Panc1 (cell line): ENCODE data around the gene TRAPPC2L. TPM values are rescaled to one million over a fixed set of nuclear protein-coding genes. Genes with fewer than 3 reads are reported as not detected.

Experiments
- ATAC-seq: fragments of 200-7000 bp; cut with Tn5 transposase; 2 replicates; pipeline ENCODE4 v1.9.1; 2020; ENCODE audit warnings: mild to moderate bottlenecking, moderate library complexity
- BruUV-seq: library from RNA; stranded (reverse); fragments of 400-500 nt; replicated peaks from 2 replicates; lab custom pipeline; 2021; lab: Mats Ljungman, UMichigan
- CTCF ChIA-PET: fragments of 300-600 bp; sonication (Branson Sonifier 250); formaldehyde crosslinking; loops from one replicate; lab custom pipeline; 2022; ENCODE audit warnings: antibody characterized with exemption; lab: Charles Lee
- POLR2A ChIA-PET: fragments of 300-600 bp; sonication (Branson Sonifier 250); formaldehyde crosslinking; loops from one replicate; lab custom pipeline; 2022; ENCODE audit warnings: antibody characterized with exemption; lab: Charles Lee
- DNase-seq: peaks from one replicate; pipeline ENCODE4 v3.0.0-alpha.2; 2010; ENCODE audit warnings: low read depth, low spot score
- H3K27ac ChIP-seq: 2 replicates; pipeline ENCODE4 v1.5.1; 2011; ENCODE audit warnings: mild to moderate bottlenecking, low read length, inconsistent platforms
- H3K27me3 ChIP-seq: fragments of 200-500 bp; sonication (Bioruptor generic); 2 replicates; pipeline ENCODE4 v1.6.0; 2014; ENCODE audit warnings: low read length, inconsistent platforms; ENCODE audit not compliant: control insufficient read depth, insufficient read depth
- H3K36me3 ChIP-seq: fragments of 200-500 bp; sonication (Bioruptor generic); 2 replicates; pipeline ENCODE4 v1.5.1; 2014; ENCODE audit warnings: inconsistent platforms, mild to moderate bottlenecking, low read length, moderate library complexity; ENCODE audit not compliant: control insufficient read depth, insufficient read depth
- H3K4me1 ChIP-seq: 2 replicates; pipeline ENCODE4 v1.5.1; 2011; ENCODE audit warnings: inconsistent platforms, mild to moderate bottlenecking, low read length, moderate library complexity; ENCODE audit not compliant: control insufficient read depth, insufficient read depth
- H3K4me3 ChIP-seq, 2 experiments: 2 replicates each; pipeline ENCODE4 v1.5.1; 2011 to 2012; ENCODE audit warnings: low read depth in 2 of 2, low read length in 2 of 2, mild to moderate bottlenecking in 2 of 2, inconsistent platforms in 1 of 2, moderate library complexity in 1 of 2
- H3K9me3 ChIP-seq: fragments of 200-500 bp; sonication (Bioruptor generic); 2 replicates; pipeline ENCODE4 v1.5.1; 2014; ENCODE audit warnings: low read depth, mild to moderate bottlenecking, inconsistent platforms, low read length, moderate library complexity; ENCODE audit not compliant: control insufficient read depth, insufficient read depth
- CTCF ChIP-seq: fragments of 450-650 bp; IDR thresholded peaks from 2 replicates; pipeline ENCODE4 v1.5.1; 2017; ENCODE audit warnings: mild to moderate bottlenecking
- POLR2AphosphoS5 ChIP-seq: IDR thresholded peaks from 2 replicates; pipeline ENCODE4 v1.6.1; 2012; ENCODE audit warnings: mild to moderate bottlenecking, low read depth, low read length, moderate library complexity
- REST ChIP-seq, 2 experiments: IDR thresholded peaks; 2 replicates each; pipeline ENCODE4 v1.6.1; 2011 to 2012; ENCODE audit warnings: low read depth in 2 of 2, control low read depth in 1 of 2, low read length in 1 of 2, mild to moderate bottlenecking in 1 of 2, moderate library complexity in 1 of 2; ENCODE audit not compliant: insufficient read depth in 1 of 2
- SIN3A ChIP-seq: IDR thresholded peaks from 2 replicates; pipeline ENCODE4 v1.6.1; 2012; ENCODE audit warnings: low read depth, mild to moderate bottlenecking, low read length, moderate library complexity, borderline replicate concordance; ENCODE audit not compliant: insufficient read depth
- TCF7L2 ChIP-seq: IDR thresholded peaks from 2 replicates; pipeline ENCODE4 v1.6.1; 2011; ENCODE audit warnings: mild to moderate bottlenecking, low read depth, low read length, inconsistent platforms
- in situ Hi-C: cut with HindIII; loops from 2 replicates; pipeline ENCODE4 v1.10.0; 2016; ENCODE audit warnings: low sequenced_read_pairs, low pct_unique_long_range_greater_than_20kb
- intact Hi-C: fragments of 100-400 bp; cut with micrococcal nuclease; formaldehyde crosslinking; loops from one replicate; pipeline ENCODE4 v1.10.0; 2022; ENCODE audit not compliant: unreplicated experiment
- total RNA-seq: library from RNA; stranded (reverse); gene quantifications from one replicate; pipeline ENCODE4 v1.2.1, GENCODE V29; 2021; ENCODE audit not compliant: unreplicated experiment

TRAPPC2L gene
- total RNA-seq, 1 experiment from 2014 or later: 73.8 TPM

GRCh38 chr16:88900662-88901052 lies 43.7 kb downstream of the TRAPPC2L start:
- CTCF ChIA-PET: no interaction called here
- in situ Hi-C loops: no loop called here

GRCh38 chr16:88901718-88902337 lies 44.9 kb downstream of the TRAPPC2L start:
- POLR2A ChIA-PET: no interaction called here
- H3K27ac ChIP-seq: no peak overlapping the region
- no peak for DNase-seq
- H3K4me3 ChIP-seq: no peak overlapping the region
- no peaks in the 10 kb centered on the region for H3K4me1 ChIP-seq
- TF ChIP-seq CTCF: no peak; the same call in 1 of the 2 replicates
- TF ChIP-seq TCF7L2: no peak
- no peak for TF ChIP-seq SIN3A
- no peak for TF ChIP-seq POLR2AphosphoS5
- CTCF ChIA-PET: no interaction called here
- no peaks in the 10 kb centered on the region for H3K36me3 ChIP-seq
- ATAC-seq: no peak
- no peaks in the 10 kb centered on the region for H3K9me3 ChIP-seq
- intact Hi-C loops (no loop called here), in situ Hi-C loops (no loop called here)
- no peaks in the 10 kb centered on the region for H3K27me3 ChIP-seq
- BruUV-seq: no TSS peak

More at GRCh38 chr16:88900662-88901052, 43.7 kb downstream of the TRAPPC2L start:
- Histone ChIP-seq H3K27me3 (no peaks in the 10 kb centered on the region), H3K9me3 (no peaks in the 10 kb centered on the region), H3K27ac (no peak overlapping the region), H3K4me3 (no peak overlapping the region), H3K4me1 (no peaks in the 10 kb centered on the region), H3K36me3 (no peaks in the 10 kb centered on the region)
- no peak for ATAC-seq
- DNase-seq: no peak
- no TSS peak for BruUV-seq
- intact Hi-C loops: no loop called here
- POLR2A ChIA-PET: no interaction called here
- TF ChIP-seq REST (IDR thresholded peaks at IDR 0.05; ENCODE audit: insufficient read depth in 1 of 2, low read depth in 2 of 2, low read length in 1 of 2): no peak
- TF ChIP-seq TCF7L2: no peak
- TF ChIP-seq CTCF: no peak
- TF ChIP-seq POLR2AphosphoS5: no peak
- no peak for TF ChIP-seq SIN3A
